Hindlimb muscle (tissue), 1 donor: ENCODE data around the gene UGT2B11. TPM values are rescaled to one million over a fixed set of nuclear protein-coding genes. Genes with fewer than 3 reads are reported as not detected.
"Not testable (repeated sequence)": the region's sequence is repeated elsewhere in the genome, so short reads cannot be mapped to it uniquely, and the experiment has no call there.

Experiments
- DNase-seq: peaks from one replicate; pipeline ENCODE4 v3.0.0-alpha.2; 2013
- polyA plus RNA-seq: library from polyadenylated mRNA; unstranded; fragments of 120-200 nt; gene quantifications from one replicate; pipeline ENCODE4 v1.2.1, GENCODE V29; 2013; ENCODE audit not compliant: insufficient read length

UGT2B11 gene
- polyA plus RNA-seq, 1 donor, result not detected

DNA sequence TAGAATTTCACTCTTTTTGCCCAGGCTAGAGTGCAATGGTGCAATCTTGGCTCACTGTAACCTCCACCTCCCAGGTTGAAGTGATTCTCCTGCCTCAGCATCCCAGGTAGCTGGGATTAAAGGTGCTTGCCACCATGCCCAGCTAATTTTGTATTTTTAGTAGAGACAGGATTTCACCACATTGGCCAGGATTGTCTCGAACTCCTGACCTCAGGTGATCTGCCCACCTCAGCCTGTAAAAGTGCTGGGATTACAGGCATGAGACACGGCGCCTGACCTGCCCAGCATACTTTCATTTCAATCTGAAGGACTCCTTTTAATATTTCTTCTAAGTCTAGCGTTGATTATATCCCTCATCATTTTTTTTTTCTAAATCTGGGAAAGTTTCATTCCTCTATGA is 45.4 kb downstream of the UGT2B11 start:
- DNase-seq, result not testable (repeated sequence)

DNA sequence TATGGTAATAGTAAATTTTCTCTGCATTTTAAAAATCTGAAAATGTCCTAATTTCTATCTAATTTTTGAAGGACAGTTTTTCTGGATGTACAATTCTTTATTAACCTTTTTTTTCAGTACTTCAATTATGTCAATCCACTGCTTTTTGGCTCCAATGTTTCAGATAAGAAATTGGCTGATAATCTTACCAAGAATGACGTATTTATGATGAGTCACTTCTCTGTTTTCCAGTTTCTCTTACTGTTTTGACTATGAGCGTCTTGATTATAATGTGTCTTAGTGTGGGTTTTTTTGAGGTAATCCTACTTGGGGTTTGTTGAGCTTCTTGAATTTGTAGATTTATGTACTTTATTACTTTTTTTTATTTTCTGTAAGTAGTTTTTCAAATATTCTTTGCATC is 47.2 kb downstream of the UGT2B11 start:
- DNase-seq, result no peak

DNA sequence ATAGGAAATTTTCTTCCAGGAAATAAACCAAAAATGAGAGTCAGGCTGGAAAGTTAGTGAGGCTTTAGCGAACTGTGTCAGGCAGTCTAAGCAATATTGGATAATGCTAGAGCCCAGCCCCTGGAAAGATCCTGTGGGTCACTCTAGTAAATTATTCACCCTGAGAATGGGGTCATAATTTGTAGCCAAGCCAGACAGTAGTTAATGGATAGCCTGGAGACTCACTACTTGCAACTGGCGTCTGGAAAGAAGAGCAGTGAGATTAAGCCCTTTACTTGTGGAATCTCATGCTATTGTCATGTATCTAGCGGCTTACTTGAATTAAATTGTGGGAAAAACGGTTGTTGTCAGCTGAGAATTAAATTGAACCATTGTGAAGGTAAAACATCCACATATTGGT is 48.2 kb downstream of the UGT2B11 start:
- DNase-seq, result not testable (repeated sequence)

DNA sequence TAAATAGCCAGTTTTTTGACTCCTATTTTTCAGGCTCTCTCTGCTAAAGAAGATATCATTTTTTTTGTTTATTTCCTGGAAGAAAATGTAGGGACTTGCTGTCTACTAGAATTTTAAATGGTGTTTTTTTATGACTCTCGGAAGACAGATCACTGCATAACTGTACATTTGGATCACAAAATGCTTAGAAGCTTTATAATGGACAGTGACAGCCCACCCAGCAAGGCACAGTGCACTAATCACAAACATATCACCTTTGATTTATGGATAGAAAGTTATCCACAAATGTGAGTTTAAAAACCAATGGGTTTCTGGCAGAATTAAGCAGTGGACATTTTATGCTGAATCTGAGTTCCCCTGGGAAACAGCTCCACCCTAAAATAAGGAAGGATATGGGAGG is 48.8 kb downstream of the UGT2B11 start:
- not testable (repeated sequence) for DNase-seq

DNA sequence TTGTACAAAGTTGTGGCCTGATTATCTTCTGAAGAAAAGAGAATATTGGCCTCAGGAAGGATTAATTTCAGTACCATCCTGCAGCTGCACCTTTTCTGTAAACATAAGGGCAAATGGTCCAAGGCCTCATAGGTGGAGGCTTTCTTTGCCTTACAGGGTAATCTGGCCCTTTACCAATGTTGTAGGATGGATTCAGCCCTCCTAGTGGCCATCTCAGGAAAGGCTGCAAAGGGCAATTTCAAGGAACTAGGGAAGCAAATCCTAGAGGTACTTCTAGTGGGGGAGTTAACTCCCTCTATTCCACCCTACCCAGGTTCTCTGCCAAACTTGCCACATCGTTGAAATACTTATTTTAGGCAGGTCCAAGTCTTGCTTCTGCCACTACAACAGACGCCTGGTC is 57.6 kb downstream of the UGT2B11 start:
- no peak for DNase-seq

DNA sequence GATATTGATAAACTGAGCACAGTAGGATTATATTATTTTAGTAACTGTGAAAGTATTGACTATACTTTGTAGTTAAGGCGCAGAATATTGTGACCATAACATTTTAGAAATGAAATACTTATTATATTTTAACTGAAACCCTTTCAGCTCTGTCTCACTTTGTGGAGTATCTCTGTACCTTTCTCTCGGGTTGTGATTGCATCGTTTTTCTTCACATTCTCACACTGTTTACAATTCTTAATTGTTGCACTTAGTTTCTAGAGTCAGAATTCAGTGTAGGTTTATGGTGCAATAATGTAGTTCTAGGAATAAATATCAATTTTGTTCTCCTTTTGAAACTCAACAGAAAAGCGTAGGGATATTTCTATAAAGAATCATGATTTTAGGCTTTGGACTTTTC is 60.5 kb downstream of the UGT2B11 start:
- DNase-seq, result no peak

Other genes with a start within 250 kb of the UGT2B11 start
- not detected for gene UGT2B7, start 118.3 kb downstream of the UGT2B11 start, polyA plus RNA-seq
- not detected for gene UGT2B28, start 65.7 kb upstream of the UGT2B11 start, polyA plus RNA-seq